Thyroid gland (tissue), 4 donors: ENCODE results near the gene PKP4.

Source experiments
- POLR2A ChIP-seq, 2 donors: fragments of 450-650 bp; IDR thresholded peaks; one replicate each; pipeline ENCODE4 v1.6.1; 2017; ENCODE audit warnings: antibody characterized with exemption in 2 of 2, mild to moderate bottlenecking in 2 of 2, moderate library complexity in 1 of 2
- TF ChIP-seq, protein P1 (sequence below), 6 experiments: fragments of 200-600 bp in 3 of 6; fragments of 450-650 bp in 3 of 6; sonication (generic) in 3 of 6; IDR thresholded peaks; one replicate each; pipeline ENCODE4 v1.5.1; 2016 to 2019; ENCODE audit warnings: antibody characterized with exemption in 6 of 6, mild to moderate bottlenecking in 2 of 6, inconsistent platforms in 1 of 6, moderate library complexity in 1 of 6

- no peak for TF ChIP-seq POLR2A (IDR thresholded peaks at IDR 0.05)
- TF ChIP-seq, protein P1, sequence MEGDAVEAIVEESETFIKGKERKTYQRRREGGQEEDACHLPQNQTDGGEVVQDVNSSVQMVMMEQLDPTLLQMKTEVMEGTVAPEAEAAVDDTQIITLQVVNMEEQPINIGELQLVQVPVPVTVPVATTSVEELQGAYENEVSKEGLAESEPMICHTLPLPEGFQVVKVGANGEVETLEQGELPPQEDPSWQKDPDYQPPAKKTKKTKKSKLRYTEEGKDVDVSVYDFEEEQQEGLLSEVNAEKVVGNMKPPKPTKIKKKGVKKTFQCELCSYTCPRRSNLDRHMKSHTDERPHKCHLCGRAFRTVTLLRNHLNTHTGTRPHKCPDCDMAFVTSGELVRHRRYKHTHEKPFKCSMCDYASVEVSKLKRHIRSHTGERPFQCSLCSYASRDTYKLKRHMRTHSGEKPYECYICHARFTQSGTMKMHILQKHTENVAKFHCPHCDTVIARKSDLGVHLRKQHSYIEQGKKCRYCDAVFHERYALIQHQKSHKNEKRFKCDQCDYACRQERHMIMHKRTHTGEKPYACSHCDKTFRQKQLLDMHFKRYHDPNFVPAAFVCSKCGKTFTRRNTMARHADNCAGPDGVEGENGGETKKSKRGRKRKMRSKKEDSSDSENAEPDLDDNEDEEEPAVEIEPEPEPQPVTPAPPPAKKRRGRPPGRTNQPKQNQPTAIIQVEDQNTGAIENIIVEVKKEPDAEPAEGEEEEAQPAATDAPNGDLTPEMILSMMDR (IDR thresholded peaks at IDR 0.05) = no peak
These were observed 271.7 kb downstream of the PKP4 start for GRCh38 chr2:158728422-158728821.
